ENCODE data around the gene PLXND1.

- no peak for TF ChIP-seq CTCF (IDR thresholded peaks at IDR 0.05)
- no peak for TF ChIP-seq EZH2 (IDR thresholded peaks at IDR 0.05; ENCODE audit: borderline replicate concordance, insufficient read depth, low read depth, low read length, poor library complexity, severe bottlenecking)
Observed at GRCh38 chr3:129575233-129575996, 31.1 kb downstream of the PLXND1 start.
